ENCODE data around the gene SLC9B1.
"Not testable (repeated sequence)": the region's sequence is repeated elsewhere in the genome, so short reads cannot be mapped to it uniquely, and the experiment has no call there.

The SLC9B1 gene

DNA sequence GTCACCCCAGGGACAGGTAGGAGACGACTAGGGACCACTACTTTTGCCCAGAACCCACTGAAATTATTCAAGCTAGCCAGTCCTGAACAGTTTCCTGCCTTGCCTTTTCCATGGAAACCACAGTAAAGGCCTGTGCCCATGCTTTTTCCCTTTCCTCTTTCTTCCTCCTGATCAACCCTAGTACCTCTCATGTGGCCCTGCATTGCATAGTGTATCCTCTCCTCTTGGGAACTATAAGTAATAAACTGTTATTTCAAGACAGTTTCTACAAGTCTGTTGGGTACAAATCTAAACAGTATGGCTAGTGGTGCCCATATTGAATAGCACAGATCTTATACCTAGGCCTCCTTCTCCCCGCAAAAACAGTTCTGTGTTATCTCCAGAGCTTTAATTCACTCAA is 136.2 kb downstream of the SLC9B1 start:
- no peak for DNase-seq
- H3K27me3 ChIP-seq (replicated peaks in 2 of 5; ENCODE audit: control insufficient read depth in 4 of 5, insufficient read depth in 5 of 5, low read length in 4 of 5) = no peaks in the 10 kb centered on the region
- H3K27ac ChIP-seq (ENCODE audit: insufficient read depth in 1 of 2, low read depth in 1 of 2, low read length in 2 of 2, poor library complexity in 1 of 2, severe bottlenecking in 2 of 2) = no peak overlapping the region
- 100% methylated on average over 2 of the region's 2 CpGs for WGBS (ENCODE audit: insufficient coverage)
- POLR2A ChIA-PET = interaction anchor here (1.2 kb wide), 1 partner anchor 10 kb away, joined by 4 read pairs; no protein-coding TSS in a partner anchor
- peaks cover 5 to 12% (median 8%) of the 10 kb centered on the region in 4 experiments for H3K36me3 ChIP-seq (ENCODE audit: control insufficient read depth in 4 of 4, insufficient read depth in 4 of 4, low read length in 3 of 4)
- H3K4me1 ChIP-seq (ENCODE audit: control extremely low read depth in 1 of 4, control insufficient read depth in 4 of 4, insufficient read depth in 4 of 4, low read length in 3 of 4) = no peaks in the 10 kb centered on the region
- H3K4me3 ChIP-seq (ENCODE audit: control insufficient read depth in 1 of 7, extremely low read depth in 1 of 7, insufficient read depth in 4 of 7, low read depth in 2 of 7, low read length in 6 of 7) = no peak overlapping the region
- no peaks in the 10 kb centered on the region for H3K9me3 ChIP-seq (ENCODE audit: control extremely low read depth in 1 of 5, control insufficient read depth in 4 of 5, insufficient read depth in 2 of 5, low read depth in 1 of 5, low read length in 4 of 5)
- CTCF ChIA-PET = no interaction called here

DNA sequence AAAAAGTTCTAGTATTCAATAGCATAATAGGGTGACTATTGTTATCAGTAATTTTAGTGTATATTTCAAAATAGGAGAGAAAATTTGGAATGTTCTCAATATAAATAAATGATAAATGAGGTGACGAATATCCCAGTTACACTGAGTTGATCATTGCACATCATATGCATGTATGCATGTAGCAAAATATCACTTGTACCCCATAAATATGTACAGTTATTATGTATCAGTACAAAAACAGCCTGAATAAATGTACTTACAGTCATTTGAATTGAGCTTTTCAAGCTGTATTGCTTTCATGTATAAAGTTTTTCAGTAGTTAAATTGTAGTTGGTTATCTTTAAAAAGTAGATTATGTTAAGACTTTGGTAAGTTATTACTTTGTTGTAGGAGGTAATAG is 138.2 kb downstream of the SLC9B1 start:
- H3K9me3 ChIP-seq (ENCODE audit: control extremely low read depth in 1 of 5, control insufficient read depth in 4 of 5, insufficient read depth in 2 of 5, low read depth in 1 of 5, low read length in 4 of 5) = peaks cover 0 to 14% (median 6%) of the 10 kb centered on the region in 5 experiments
- H3K4me1 ChIP-seq (ENCODE audit: control extremely low read depth in 1 of 4, control insufficient read depth in 4 of 4, insufficient read depth in 4 of 4, low read length in 3 of 4) = no peaks in the 10 kb centered on the region
- peaks cover 0 to 26% (median 13%) of the 10 kb centered on the region in 4 experiments for H3K36me3 ChIP-seq (ENCODE audit: control insufficient read depth in 4 of 4, insufficient read depth in 4 of 4, low read length in 3 of 4)
- H3K4me3 ChIP-seq (ENCODE audit: control insufficient read depth in 1 of 7, extremely low read depth in 1 of 7, insufficient read depth in 4 of 7, low read depth in 2 of 7, low read length in 6 of 7) = no peak overlapping the region
- no peaks in the 10 kb centered on the region for H3K27me3 ChIP-seq (replicated peaks in 2 of 5; ENCODE audit: control insufficient read depth in 4 of 5, insufficient read depth in 5 of 5, low read length in 4 of 5)
- WGBS (ENCODE audit: insufficient coverage) = no CpG with 5 or more reads among the region's 1 CpG
- CTCF ChIA-PET = interaction anchor here (0.8 kb wide), 1 partner anchor 8 kb away, joined by 4 read pairs; no protein-coding TSS in a partner anchor
- POLR2A ChIA-PET = interaction anchor here (0.6 kb wide), 1 partner anchor 278 kb away, joined by 3 read pairs; no protein-coding TSS in a partner anchor
- H3K27ac ChIP-seq (ENCODE audit: insufficient read depth in 1 of 2, low read depth in 1 of 2, low read length in 2 of 2, poor library complexity in 1 of 2, severe bottlenecking in 2 of 2) = no peak overlapping the region
- no peak for DNase-seq

DNA sequence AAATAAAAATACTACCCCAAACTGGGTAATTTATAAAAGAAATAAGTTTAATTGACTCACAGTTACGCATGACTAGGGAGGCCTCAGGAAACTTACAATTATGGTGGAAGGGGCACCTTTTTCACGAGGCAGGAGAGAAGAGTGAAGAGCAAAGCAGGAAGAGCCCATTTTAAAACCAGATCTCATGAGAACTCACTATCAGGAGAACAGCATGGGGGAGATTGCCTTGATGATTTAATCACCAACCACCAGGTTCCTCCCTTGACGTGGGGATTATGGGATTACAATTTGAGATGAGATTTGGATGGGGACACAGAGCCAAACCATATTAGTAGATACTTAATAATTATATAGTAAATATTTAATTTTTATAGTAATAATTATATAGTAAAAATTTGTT is 140.6 kb downstream of the SLC9B1 start:
- Histone ChIP-seq H3K4me3 (ENCODE audit: control insufficient read depth in 1 of 7, extremely low read depth in 1 of 7, insufficient read depth in 4 of 7, low read depth in 2 of 7, low read length in 6 of 7) (no peak overlapping the region), H3K4me1 (ENCODE audit: control extremely low read depth in 1 of 4, control insufficient read depth in 4 of 4, insufficient read depth in 4 of 4, low read length in 3 of 4) (no peaks in the 10 kb centered on the region), H3K36me3 (ENCODE audit: control insufficient read depth in 4 of 4, insufficient read depth in 4 of 4, low read length in 3 of 4) (peaks cover 9 to 45% (median 26%) of the 10 kb centered on the region in 4 experiments), H3K9me3 (ENCODE audit: control extremely low read depth in 1 of 5, control insufficient read depth in 4 of 5, insufficient read depth in 2 of 5, low read depth in 1 of 5, low read length in 4 of 5) (peaks cover 0 to 19% (median 6%) of the 10 kb centered on the region in 5 experiments), H3K27me3 (replicated peaks in 2 of 5; ENCODE audit: control insufficient read depth in 4 of 5, insufficient read depth in 5 of 5, low read length in 4 of 5) (no peaks in the 10 kb centered on the region), H3K27ac (ENCODE audit: insufficient read depth in 1 of 2, low read depth in 1 of 2, low read length in 2 of 2, poor library complexity in 1 of 2, severe bottlenecking in 2 of 2) (no peak overlapping the region)
- DNase-seq = no peak
- CTCF ChIA-PET = no interaction called here
- 60% methylated on average over 1 of the region's 3 CpGs for WGBS (ENCODE audit: insufficient coverage)
- POLR2A ChIA-PET = no interaction called here

- CTCF ChIA-PET; H3K4me3 ChIP-seq (ENCODE audit: control insufficient read depth in 1 of 7, extremely low read depth in 1 of 7, insufficient read depth in 4 of 7, low read depth in 2 of 7, low read length in 6 of 7); H3K27me3 ChIP-seq (replicated peaks in 2 of 5; ENCODE audit: control insufficient read depth in 4 of 5, insufficient read depth in 5 of 5, low read length in 4 of 5); H3K27ac ChIP-seq (ENCODE audit: insufficient read depth in 1 of 2, low read depth in 1 of 2, low read length in 2 of 2, poor library complexity in 1 of 2, severe bottlenecking in 2 of 2); H3K4me1 ChIP-seq (ENCODE audit: control extremely low read depth in 1 of 4, control insufficient read depth in 4 of 4, insufficient read depth in 4 of 4, low read length in 3 of 4); DNase-seq; POLR2A ChIA-PET: not testable (repeated sequence)
- Histone ChIP-seq H3K36me3 (ENCODE audit: control insufficient read depth in 4 of 4, insufficient read depth in 4 of 4, low read length in 3 of 4) (peaks cover 10 to 45% (median 26%) of the 10 kb centered on the region in 4 experiments), H3K9me3 (ENCODE audit: control extremely low read depth in 1 of 5, control insufficient read depth in 4 of 5, insufficient read depth in 2 of 5, low read depth in 1 of 5, low read length in 4 of 5) (peaks cover 0 to 19% (median 6%) of the 10 kb centered on the region in 5 experiments)
- 90% methylated on average over 4 of the region's 4 CpGs for WGBS (ENCODE audit: insufficient coverage)
These were observed 141.2 kb downstream of the SLC9B1 start for GRCh38 chr4:102878349-102878748.

DNA sequence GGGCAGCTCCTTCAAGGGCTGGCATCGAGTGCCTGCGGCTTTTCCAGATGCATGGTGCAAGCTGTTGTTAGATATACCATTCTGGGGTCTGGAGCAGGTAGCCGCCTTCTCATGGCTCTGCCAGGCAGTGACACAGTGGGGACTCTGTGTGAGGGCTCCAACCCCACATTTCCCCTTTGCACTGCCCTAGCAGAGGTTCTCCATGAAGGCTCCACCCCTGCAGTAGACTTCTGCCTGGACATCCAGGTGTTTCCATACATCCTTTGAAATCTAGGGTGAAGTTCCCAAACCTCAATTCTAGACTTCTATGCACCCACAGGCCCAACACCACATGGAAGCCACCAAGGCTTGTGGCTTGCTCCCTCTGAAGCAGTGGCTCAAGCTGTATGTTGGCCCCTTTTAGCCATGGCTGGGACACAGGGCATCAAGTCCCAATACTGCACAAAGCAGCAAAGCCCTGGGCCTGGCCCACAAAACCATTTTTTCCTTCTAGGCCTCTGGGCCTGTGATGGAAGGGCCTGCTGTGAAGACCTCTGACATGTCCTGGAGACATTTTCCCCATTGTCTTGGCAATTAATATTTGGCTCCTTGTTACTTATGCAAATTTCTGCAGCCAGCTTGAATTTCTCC is 141.9 kb downstream of the SLC9B1 start:
- DNase-seq; H3K27me3 ChIP-seq (replicated peaks in 2 of 5; ENCODE audit: control insufficient read depth in 4 of 5, insufficient read depth in 5 of 5, low read length in 4 of 5); CTCF ChIA-PET; POLR2A ChIA-PET; H3K4me1 ChIP-seq (ENCODE audit: control extremely low read depth in 1 of 4, control insufficient read depth in 4 of 4, insufficient read depth in 4 of 4, low read length in 3 of 4); H3K4me3 ChIP-seq (ENCODE audit: control insufficient read depth in 1 of 7, extremely low read depth in 1 of 7, insufficient read depth in 4 of 7, low read depth in 2 of 7, low read length in 6 of 7); H3K27ac ChIP-seq (ENCODE audit: insufficient read depth in 1 of 2, low read depth in 1 of 2, low read length in 2 of 2, poor library complexity in 1 of 2, severe bottlenecking in 2 of 2): not testable (repeated sequence)
- Histone ChIP-seq H3K9me3 (ENCODE audit: control extremely low read depth in 1 of 5, control insufficient read depth in 4 of 5, insufficient read depth in 2 of 5, low read depth in 1 of 5, low read length in 4 of 5) (peaks cover 0 to 19% (median 6%) of the 10 kb centered on the region in 5 experiments), H3K36me3 (ENCODE audit: control insufficient read depth in 4 of 4, insufficient read depth in 4 of 4, low read length in 3 of 4) (peaks cover 15 to 43% (median 24%) of the 10 kb centered on the region in 4 experiments)
- 95% methylated on average over 3 of the region's 3 CpGs for WGBS (ENCODE audit: insufficient coverage)

- POLR2A ChIA-PET = interaction anchor here (1.2 kb wide), 1 partner anchor 44 kb away, joined by 5 read pairs; the partner anchor contains the start of gene UBE2D3
- Histone ChIP-seq H3K27me3 (replicated peaks in 2 of 5; ENCODE audit: control insufficient read depth in 4 of 5, insufficient read depth in 5 of 5, low read length in 4 of 5) (no peaks in the 10 kb centered on the region), H3K36me3 (ENCODE audit: control insufficient read depth in 4 of 4, insufficient read depth in 4 of 4, low read length in 3 of 4) (peaks cover 15 to 31% (median 18%) of the 10 kb centered on the region in 4 experiments), H3K4me3 (ENCODE audit: control insufficient read depth in 1 of 7, extremely low read depth in 1 of 7, insufficient read depth in 4 of 7, low read depth in 2 of 7, low read length in 6 of 7) (peak overlapping the region in 3 of 7 experiments; percentile 28 to 92 (median 42)), H3K4me1 (ENCODE audit: control extremely low read depth in 1 of 4, control insufficient read depth in 4 of 4, insufficient read depth in 4 of 4, low read length in 3 of 4) (peaks cover 25 to 44% (median 32%) of the 10 kb centered on the region in 4 experiments), H3K27ac (ENCODE audit: insufficient read depth in 1 of 2, low read depth in 1 of 2, low read length in 2 of 2, poor library complexity in 1 of 2, severe bottlenecking in 2 of 2) (peak overlapping the region; percentile 47 to 65), H3K9me3 (ENCODE audit: control extremely low read depth in 1 of 5, control insufficient read depth in 4 of 5, insufficient read depth in 2 of 5, low read depth in 1 of 5, low read length in 4 of 5) (peaks cover 0 to 9% (median 0%) of the 10 kb centered on the region in 5 experiments)
- DNase-seq = peak; percentile 47 to 86 (median 72)
- CTCF ChIA-PET = interaction anchor here (0.9 to 2.3 kb wide), 2 partner anchors 10 to 49 kb away, joined by 3 to 10 read pairs; no protein-coding TSS in a partner anchor
- WGBS (ENCODE audit: insufficient coverage) = 89% methylated on average over 1 of the region's 2 CpGs
These were observed 147.7 kb downstream of the SLC9B1 start for GRCh38 chr4:102871772-102872171.

- 25% methylated on average over 8 of the region's 19 CpGs for WGBS (ENCODE audit: insufficient coverage)
- H3K4me3 ChIP-seq (ENCODE audit: control insufficient read depth in 1 of 7, extremely low read depth in 1 of 7, insufficient read depth in 4 of 7, low read depth in 2 of 7, low read length in 6 of 7) = peak overlapping the region in 6 of 7 experiments; percentile 71 to 92 (median 84)
- peaks cover 25 to 59% (median 43%) of the 10 kb centered on the region in 4 experiments for H3K4me1 ChIP-seq (ENCODE audit: control extremely low read depth in 1 of 4, control insufficient read depth in 4 of 4, insufficient read depth in 4 of 4, low read length in 3 of 4)
- H3K36me3 ChIP-seq (ENCODE audit: control insufficient read depth in 4 of 4, insufficient read depth in 4 of 4, low read length in 3 of 4) = peaks cover 2 to 10% (median 5%) of the 10 kb centered on the region in 4 experiments
- ChIA-PET POLR2A (interaction anchor here (0.9 to 3.3 kb wide), 5 partner anchors 17 to 109 kb away, joined by 3 to 72 read pairs (median 4); partner anchors contain the start of genes MANBA and UBE2D3), CTCF (interaction anchor here (1.7 kb wide), 1 partner anchor 11 kb away, joined by 5 read pairs; no protein-coding TSS in a partner anchor)
- no peaks in the 10 kb centered on the region for H3K9me3 ChIP-seq (ENCODE audit: control extremely low read depth in 1 of 5, control insufficient read depth in 4 of 5, insufficient read depth in 2 of 5, low read depth in 1 of 5, low read length in 4 of 5)
- DNase-seq = no peak
- no peaks in the 10 kb centered on the region for H3K27me3 ChIP-seq (replicated peaks in 2 of 5; ENCODE audit: control insufficient read depth in 4 of 5, insufficient read depth in 5 of 5, low read length in 4 of 5)
- peak overlapping the region; percentile 95 to 98 for H3K27ac ChIP-seq (ENCODE audit: insufficient read depth in 1 of 2, low read depth in 1 of 2, low read length in 2 of 2, poor library complexity in 1 of 2, severe bottlenecking in 2 of 2)
These were observed 149.8 kb downstream of the SLC9B1 start for GRCh38 chr4:102869569-102870197.

Data from common myeloid progenitor, CD34-positive (primary cell).